ENCODE data around the gene LHX8.

The LHX8 gene

DNA sequence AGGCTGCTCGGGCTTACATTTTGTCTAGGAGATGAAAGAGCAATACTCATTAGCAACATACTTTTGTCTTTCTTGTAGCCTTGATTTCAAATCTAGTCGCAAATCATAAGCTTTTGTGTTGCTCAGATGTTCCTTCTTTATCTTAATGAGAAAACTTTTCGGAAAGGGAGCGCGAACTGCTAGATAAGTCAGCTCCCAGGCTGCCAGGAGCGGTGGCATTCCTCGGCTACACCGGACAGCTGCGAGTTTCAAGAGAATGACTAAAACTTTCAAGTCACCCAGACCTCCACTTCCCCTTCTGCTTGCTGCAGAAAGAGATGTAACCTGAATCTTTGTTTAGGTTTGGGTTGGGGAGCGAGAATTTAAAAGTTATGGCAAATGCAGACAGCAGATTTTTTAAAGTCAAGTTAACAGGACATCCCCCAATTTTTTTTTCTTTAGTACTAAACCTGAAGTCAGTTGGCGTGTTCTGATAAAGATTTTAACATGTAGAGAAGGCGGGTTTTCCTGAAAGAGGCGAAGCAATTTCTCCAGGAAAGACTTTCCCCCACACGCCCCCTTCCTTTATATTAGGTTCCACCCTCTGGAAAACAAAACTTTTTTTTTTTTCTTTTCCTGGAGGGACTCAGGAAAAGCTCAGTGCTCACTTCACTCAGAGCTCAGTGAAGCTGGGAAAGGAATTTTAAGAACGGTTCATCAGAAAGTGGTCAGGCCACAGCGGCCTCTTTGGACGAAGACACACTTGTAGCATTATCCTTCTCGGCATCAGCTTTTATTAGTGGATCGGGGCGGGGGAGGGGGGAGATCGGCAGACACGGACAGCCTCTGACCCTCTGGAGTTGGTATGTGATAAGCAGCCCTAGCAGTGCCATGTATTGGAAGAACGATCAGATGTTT lies at the start of gene LHX8:
Gene LHX8, plus strand, starts transcription at position 639 of the 897 bp plus-strand sequence. CDS start 2,227 bp downstream, outside the sequence.
- Histone ChIP-seq H3K27me3 (replicated peaks; ENCODE audit: insufficient read depth, low read length) (no peaks in the 10 kb centered on the region), H3K27ac (ENCODE audit: low read length) (peak within 1 kb of the TSS; percentile 87), H3K4me1 (ENCODE audit: low read length) (no peaks in the 10 kb centered on the region), H2AFZ (ENCODE audit: low read length) (peak within 1 kb of the TSS; percentile 92), H3K79me2 (ENCODE audit: low read length) (peaks cover 67% of the 10 kb centered on the region), H3K9me3 (replicated peaks; ENCODE audit: insufficient read depth, low read length) (no peaks in the 10 kb centered on the region), H3K4me3 (ENCODE audit: low read length) (peak within 1 kb of the TSS; percentile 90), H3K36me3 (replicated peaks; ENCODE audit: insufficient read depth, low read length) (no peaks in the 10 kb centered on the region), H3K4me2 (ENCODE audit: low read depth, low read length) (peak within 1 kb of the TSS; percentile 77), H4K20me1 (ENCODE audit: insufficient read depth, low read length) (no peaks in the 10 kb centered on the region), H3K9me2 (replicated peaks; ENCODE audit: insufficient read depth, low read length) (no peaks in the 10 kb centered on the region), H3F3A (ENCODE audit: insufficient read depth, low read length) (peaks cover 31% of the 10 kb centered on the region), H3K9ac (ENCODE audit: low read length) (peak within 1 kb of the TSS; percentile 96)
- TF ChIP-seq, protein P1, sequence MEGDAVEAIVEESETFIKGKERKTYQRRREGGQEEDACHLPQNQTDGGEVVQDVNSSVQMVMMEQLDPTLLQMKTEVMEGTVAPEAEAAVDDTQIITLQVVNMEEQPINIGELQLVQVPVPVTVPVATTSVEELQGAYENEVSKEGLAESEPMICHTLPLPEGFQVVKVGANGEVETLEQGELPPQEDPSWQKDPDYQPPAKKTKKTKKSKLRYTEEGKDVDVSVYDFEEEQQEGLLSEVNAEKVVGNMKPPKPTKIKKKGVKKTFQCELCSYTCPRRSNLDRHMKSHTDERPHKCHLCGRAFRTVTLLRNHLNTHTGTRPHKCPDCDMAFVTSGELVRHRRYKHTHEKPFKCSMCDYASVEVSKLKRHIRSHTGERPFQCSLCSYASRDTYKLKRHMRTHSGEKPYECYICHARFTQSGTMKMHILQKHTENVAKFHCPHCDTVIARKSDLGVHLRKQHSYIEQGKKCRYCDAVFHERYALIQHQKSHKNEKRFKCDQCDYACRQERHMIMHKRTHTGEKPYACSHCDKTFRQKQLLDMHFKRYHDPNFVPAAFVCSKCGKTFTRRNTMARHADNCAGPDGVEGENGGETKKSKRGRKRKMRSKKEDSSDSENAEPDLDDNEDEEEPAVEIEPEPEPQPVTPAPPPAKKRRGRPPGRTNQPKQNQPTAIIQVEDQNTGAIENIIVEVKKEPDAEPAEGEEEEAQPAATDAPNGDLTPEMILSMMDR (IDR thresholded peaks at IDR 0.05; ENCODE audit: low read length): no peak
- peak; percentile 71 for DNase-seq

DNA sequence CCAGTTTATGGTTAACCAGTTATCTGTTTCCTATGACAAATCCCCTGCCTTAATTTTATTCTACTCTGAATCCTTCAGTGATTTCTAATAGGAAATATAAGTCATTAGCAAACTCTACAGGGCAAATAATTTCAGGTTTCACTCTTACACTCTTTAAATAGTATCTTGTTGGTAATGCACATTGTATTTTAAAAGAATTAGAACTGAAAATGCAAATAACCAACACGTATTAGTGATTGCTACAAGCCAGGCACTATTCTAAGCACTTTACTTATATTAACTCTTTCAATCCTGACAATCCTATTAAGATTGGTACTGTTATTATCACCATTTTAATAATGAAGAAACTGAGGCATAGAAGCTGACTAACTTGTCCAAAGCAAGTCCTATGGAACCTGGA lies 48.3 kb upstream of the LHX8 start:
- no peaks in the 10 kb centered on the region for H3K79me2 ChIP-seq (ENCODE audit: low read length)
- no peaks in the 10 kb centered on the region for H4K20me1 ChIP-seq (ENCODE audit: insufficient read depth, low read length)
- no peaks in the 10 kb centered on the region for H3K9me2 ChIP-seq (replicated peaks; ENCODE audit: insufficient read depth, low read length)
- no peak overlapping the region for H3K4me3 ChIP-seq (ENCODE audit: low read length)
- H3K9ac ChIP-seq (ENCODE audit: low read length): no peak overlapping the region
- DNase-seq: no peak
- H3K27ac ChIP-seq (ENCODE audit: low read length): peak overlapping the region; percentile 5; the same call in 1 of the 2 replicates
- no peak for TF ChIP-seq EZH2 (optimal IDR thresholded peaks at IDR 0.05; ENCODE audit: low read depth, low read length)
- TF ChIP-seq EZH2phosphoT487 (IDR thresholded peaks at IDR 0.05; ENCODE audit: low read length): no peak
- TF ChIP-seq, protein P1 (IDR thresholded peaks at IDR 0.05; ENCODE audit: low read length): no peak
- peak overlapping the region; percentile 30; the same call in 1 of the 2 replicates for H3K4me2 ChIP-seq (ENCODE audit: low read depth, low read length)
- peaks cover 22% of the 10 kb centered on the region for H3K4me1 ChIP-seq (ENCODE audit: low read length)
- H3K36me3 ChIP-seq (replicated peaks; ENCODE audit: insufficient read depth, low read length): no peaks in the 10 kb centered on the region
- no peaks in the 10 kb centered on the region; the same call in 1 of the 2 replicates for H3F3A ChIP-seq (ENCODE audit: insufficient read depth, low read length)
- no peaks in the 10 kb centered on the region for H3K9me3 ChIP-seq (replicated peaks; ENCODE audit: insufficient read depth, low read length)
- no peaks in the 10 kb centered on the region for H3K27me3 ChIP-seq (replicated peaks; ENCODE audit: insufficient read depth, low read length)
- H2AFZ ChIP-seq (ENCODE audit: low read length): no peak overlapping the region

DNA sequence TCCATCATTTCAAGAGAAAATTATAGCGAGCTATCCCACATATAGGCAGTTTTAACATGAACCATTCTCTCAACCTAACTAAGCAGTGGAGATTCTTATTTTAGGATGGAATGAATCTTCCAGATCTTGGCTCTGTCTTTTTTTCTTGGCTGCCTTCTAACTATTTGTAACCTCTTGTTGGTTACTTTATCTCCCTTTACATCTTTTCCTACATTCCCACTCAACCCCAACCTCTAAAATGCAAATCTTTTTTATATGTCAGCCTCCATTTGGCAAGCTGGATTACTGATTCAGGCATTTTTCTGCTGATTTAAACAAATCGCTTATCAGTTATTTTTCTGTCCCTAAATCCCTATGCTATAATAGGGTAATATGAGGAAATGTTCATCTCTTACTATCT lies 46.9 kb upstream of the LHX8 start:
- no peaks in the 10 kb centered on the region for H3K36me3 ChIP-seq (replicated peaks; ENCODE audit: insufficient read depth, low read length)
- no peak overlapping the region for H3K4me2 ChIP-seq (ENCODE audit: low read depth, low read length)
- H3F3A ChIP-seq (ENCODE audit: insufficient read depth, low read length): no peaks in the 10 kb centered on the region; the same call in 1 of the 2 replicates
- no peak overlapping the region for H3K4me3 ChIP-seq (ENCODE audit: low read length)
- H4K20me1 ChIP-seq (ENCODE audit: insufficient read depth, low read length): no peaks in the 10 kb centered on the region
- TF ChIP-seq EZH2 (optimal IDR thresholded peaks at IDR 0.05; ENCODE audit: low read depth, low read length) (no peak), EZH2phosphoT487 (IDR thresholded peaks at IDR 0.05; ENCODE audit: low read length) (no peak)
- TF ChIP-seq, protein P1 (IDR thresholded peaks at IDR 0.05; ENCODE audit: low read length): no peak
- no peaks in the 10 kb centered on the region for H3K79me2 ChIP-seq (ENCODE audit: low read length)
- no peaks in the 10 kb centered on the region for H3K9me3 ChIP-seq (replicated peaks; ENCODE audit: insufficient read depth, low read length)
- no peaks in the 10 kb centered on the region for H3K27me3 ChIP-seq (replicated peaks; ENCODE audit: insufficient read depth, low read length)
- H3K27ac ChIP-seq (ENCODE audit: low read length): no peak overlapping the region
- peaks cover 22% of the 10 kb centered on the region for H3K4me1 ChIP-seq (ENCODE audit: low read length)
- no peak overlapping the region for H2AFZ ChIP-seq (ENCODE audit: low read length)
- no peaks in the 10 kb centered on the region for H3K9me2 ChIP-seq (replicated peaks; ENCODE audit: insufficient read depth, low read length)
- no peak overlapping the region for H3K9ac ChIP-seq (ENCODE audit: low read length)
- no peak for DNase-seq

All from MM.1S (cell line).